GM12864 (cell line): ENCODE data around the gene BRD3.

Source experiments
- DNase-seq: peaks from one replicate; pipeline ENCODE4 v3.0.0-alpha.2; 2011; ENCODE audit warnings: low read depth
- H3K4me3 ChIP-seq: 2 replicates; pipeline ENCODE4 v1.5.1; 2011; ENCODE audit warnings: mild to moderate bottlenecking, low read depth, low read length, control low read depth
- TF ChIP-seq, protein P1 (sequence below): IDR thresholded peaks from 2 replicates; pipeline ENCODE4 v1.5.1; 2011; ENCODE audit warnings: low read depth, mild to moderate bottlenecking, moderate library complexity, low read length, control low read depth, inconsistent platforms; ENCODE audit errors: missing control alignments

Gene BRD3

DNA sequence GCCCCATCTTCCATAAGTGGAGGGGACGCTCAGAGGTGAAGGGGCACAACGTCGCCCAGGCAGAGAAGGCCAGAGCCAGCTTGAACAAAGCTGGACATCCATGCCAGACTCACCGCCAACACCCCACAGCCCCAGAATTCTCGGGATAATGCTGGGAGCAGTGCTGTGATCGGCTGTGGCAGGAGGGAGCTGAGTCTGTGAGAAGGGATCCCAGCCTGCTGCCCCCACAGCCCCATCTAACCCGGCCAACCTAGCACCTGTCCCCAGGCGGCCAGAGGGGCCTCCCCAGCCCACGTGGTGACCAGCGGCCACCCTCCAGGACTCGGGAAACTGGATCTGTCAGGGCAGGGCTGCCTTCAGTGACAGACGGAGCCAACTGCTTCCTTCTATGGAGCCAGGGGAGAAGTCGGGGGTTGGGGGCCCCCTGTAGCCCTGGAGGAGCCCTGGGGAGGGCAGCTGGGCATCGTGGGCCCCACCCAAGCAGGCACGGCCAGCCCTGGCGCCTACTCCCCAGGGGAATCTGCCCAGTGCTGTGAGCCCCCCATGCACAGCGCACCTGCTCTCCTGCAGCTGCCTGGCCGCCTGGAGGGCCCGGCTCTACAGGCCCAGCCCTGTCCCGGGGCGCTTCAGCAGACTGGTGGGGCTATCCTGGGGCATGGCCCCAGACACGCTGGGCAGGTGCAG is 6.0 kb downstream of the BRD3 start:
- H3K4me3 ChIP-seq, result no peak overlapping the region
- DNase-seq, result no peak
- TF ChIP-seq, protein P1, sequence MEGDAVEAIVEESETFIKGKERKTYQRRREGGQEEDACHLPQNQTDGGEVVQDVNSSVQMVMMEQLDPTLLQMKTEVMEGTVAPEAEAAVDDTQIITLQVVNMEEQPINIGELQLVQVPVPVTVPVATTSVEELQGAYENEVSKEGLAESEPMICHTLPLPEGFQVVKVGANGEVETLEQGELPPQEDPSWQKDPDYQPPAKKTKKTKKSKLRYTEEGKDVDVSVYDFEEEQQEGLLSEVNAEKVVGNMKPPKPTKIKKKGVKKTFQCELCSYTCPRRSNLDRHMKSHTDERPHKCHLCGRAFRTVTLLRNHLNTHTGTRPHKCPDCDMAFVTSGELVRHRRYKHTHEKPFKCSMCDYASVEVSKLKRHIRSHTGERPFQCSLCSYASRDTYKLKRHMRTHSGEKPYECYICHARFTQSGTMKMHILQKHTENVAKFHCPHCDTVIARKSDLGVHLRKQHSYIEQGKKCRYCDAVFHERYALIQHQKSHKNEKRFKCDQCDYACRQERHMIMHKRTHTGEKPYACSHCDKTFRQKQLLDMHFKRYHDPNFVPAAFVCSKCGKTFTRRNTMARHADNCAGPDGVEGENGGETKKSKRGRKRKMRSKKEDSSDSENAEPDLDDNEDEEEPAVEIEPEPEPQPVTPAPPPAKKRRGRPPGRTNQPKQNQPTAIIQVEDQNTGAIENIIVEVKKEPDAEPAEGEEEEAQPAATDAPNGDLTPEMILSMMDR, result no peak

DNA sequence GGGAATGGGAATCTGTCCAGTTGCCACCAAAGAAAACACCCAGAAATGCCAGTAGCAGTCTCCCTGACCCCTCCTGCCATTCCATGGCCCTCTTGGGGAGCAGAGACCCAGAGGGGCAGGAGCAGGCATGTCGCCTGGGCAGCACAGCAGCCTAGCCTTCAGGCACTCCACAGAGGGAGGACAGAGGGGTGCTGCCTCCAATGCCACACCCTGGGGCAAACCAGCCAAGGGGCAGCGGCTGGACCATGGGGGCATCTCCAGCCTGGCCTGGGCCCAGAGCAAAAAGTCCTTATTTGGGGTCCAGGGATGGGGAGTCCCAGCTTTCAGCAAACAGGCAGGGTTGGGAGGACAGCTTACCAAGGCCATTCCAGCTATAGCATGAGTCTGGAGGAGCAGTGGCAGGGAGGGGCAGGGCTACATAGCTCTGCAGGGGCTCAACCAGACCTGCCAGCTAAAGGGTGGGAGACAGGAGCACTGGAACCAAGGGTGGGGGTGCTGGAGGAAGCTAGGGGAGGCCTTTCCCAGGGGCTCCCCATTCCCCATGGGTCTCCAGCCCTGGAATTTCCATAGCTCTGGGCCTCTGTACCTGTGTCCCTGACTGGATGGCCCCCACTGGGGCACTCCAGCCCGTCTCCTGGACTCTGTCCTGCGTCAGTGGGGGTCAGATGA is 6.7 kb downstream of the BRD3 start:
- no peak for DNase-seq
- TF ChIP-seq, protein P1, result no peak
- no peak overlapping the region for H3K4me3 ChIP-seq

DNA sequence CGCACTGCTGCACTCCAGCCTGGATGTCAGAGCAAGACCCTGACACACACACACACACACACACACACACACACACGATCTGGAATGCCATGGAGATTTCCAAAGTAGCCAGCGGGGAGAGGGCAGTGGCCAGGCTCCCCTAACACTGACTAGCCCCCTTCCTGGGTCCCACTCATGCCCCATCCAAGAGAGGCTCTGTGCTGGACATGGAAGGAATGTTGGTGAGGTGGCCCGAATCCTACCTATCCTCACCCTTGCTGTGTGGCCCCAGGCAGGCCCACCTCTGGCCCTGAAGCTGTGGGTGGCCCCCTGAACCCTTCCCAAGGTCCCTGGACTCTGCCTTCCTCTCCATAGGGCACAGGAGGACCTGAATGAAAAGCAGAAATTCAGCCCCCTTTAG is 7.3 kb downstream of the BRD3 start:
- TF ChIP-seq, protein P1, result no peak
- DNase-seq, result no peak
- H3K4me3 ChIP-seq, result no peak overlapping the region

DNA sequence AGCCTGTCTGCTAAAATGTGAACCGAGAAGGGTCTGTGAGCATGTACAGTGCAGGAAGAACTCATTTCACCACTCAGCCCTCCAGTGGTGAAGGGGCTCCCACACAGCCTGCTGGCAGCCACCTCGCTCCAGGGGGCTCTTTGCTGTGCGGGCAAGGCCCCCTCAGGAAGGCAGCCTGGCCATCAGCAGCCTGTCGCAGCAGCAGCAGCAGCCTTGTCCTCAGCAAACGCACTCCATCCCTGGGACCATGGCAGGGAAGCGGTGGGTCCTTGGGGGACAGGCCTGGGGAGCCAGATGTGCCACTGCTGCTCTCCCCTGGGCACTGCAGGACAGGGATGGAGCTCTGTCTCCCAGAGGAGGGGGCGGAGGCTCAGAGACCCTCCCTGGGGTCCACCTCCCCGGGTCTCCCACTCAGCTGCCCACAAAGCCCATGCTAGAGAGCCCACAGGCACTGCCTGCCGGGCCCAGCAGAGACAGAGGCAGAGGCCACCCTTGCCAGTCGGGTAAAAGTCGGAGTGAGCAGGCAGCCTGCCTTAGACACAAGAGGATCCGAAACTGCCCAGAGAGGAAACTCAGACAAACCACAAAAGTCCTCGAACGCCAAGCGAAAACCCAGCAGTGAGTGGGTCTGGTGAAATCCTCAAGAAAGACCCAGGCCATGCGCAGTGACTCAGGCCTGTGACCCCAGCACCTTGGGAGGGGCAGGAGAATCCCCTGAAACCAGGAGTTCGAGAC is 8.0 kb downstream of the BRD3 start:
- peak; percentile 58 for DNase-seq
- no peak overlapping the region for H3K4me3 ChIP-seq
- TF ChIP-seq, protein P1, result peak; percentile 6

DNA sequence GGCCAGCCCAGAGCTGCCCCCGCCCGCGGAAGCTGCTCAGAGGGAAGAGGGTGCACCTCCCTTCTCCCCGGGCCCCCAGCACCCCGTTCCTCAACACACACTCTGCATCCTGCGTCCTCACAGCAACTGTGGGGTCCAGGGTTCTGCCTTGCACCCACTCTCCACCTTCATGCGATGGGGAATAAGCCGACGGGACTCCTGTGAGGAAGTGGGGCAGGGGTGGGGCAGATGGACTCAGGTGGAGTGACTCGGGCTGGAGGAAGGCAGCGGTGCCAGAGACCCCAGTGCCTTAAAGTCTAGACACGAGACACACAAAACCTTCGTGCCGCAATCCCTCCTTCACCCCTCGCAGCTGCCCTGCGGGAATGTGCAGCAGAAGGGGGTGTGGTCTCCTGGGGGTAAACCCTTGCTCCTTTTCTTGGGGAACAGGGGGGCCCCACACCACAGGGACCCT is 8.6 kb downstream of the BRD3 start:
- H3K4me3 ChIP-seq, result no peak overlapping the region
- TF ChIP-seq, protein P1, result no peak
- DNase-seq, result no peak

DNA sequence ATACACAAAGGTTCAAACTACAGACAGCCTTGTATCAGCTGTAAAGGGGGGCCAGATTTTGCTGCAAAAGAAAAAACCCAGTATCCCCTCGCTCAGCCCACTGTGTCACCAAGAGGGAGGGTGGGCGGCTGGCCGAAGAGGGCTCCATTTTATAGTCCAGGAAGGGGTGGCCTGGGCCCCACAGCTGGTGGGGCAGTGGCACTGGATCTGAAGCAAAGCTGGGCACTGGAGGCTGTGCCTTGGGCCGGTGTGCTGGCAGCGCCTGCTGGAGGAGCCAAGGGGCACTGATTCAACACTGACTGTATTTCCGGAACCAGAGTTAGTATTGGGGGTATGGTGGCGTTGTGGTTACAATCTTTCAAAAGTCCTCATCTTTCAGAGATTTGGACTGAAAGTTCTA is 9.1 kb downstream of the BRD3 start:
- DNase-seq, result no peak
- H3K4me3 ChIP-seq, result no peak overlapping the region
- TF ChIP-seq, protein P1, result no peak
